Neural crest cell (in vitro differentiated cells): ENCODE measurements around the gene ITGB4. TPM values are rescaled to one million over a fixed set of nuclear protein-coding genes. Genes with fewer than 3 reads are reported as not detected.

ENCODE experiments used
- DNase-seq: peaks from one replicate; pipeline ENCODE4 v3.0.0; 2021; ENCODE audit warnings: low read depth, mixed read lengths, low spot score
- H3K27ac Mint-ChIP-seq: one replicate; pipeline ENCODE4 v1.8.0; 2021; ENCODE audit warnings: mild to moderate bottlenecking, mixed read lengths; ENCODE audit not compliant: unreplicated experiment
- H3K27me3 Mint-ChIP-seq: 2 replicates; pipeline ENCODE4 v1.8.0; 2021; ENCODE audit warnings: low read depth, mild to moderate bottlenecking, mixed read lengths
- H3K36me3 Mint-ChIP-seq: 2 replicates; pipeline ENCODE4 v1.8.0; 2021; ENCODE audit warnings: low read depth, mild to moderate bottlenecking, mixed read lengths
- H3K4me1 Mint-ChIP-seq: 2 replicates; pipeline ENCODE4 v1.8.0; 2021; ENCODE audit warnings: mixed read lengths
- H3K4me3 Mint-ChIP-seq: one replicate; pipeline ENCODE4 v1.8.0; 2021; ENCODE audit warnings: mild to moderate bottlenecking, mixed read lengths
- H3K9me3 Mint-ChIP-seq: 2 replicates; pipeline ENCODE4 v1.8.0; 2021; ENCODE audit warnings: mixed read lengths
- CTCF ChIP-seq: fragments of 200-600 bp; sonication (generic); conservative IDR thresholded peaks from 2 replicates; pipeline ENCODE4 v1.5.0; 2021; ENCODE audit warnings: antibody characterized with exemption, mild to moderate bottlenecking
- total RNA-seq: library from RNA; stranded (reverse); gene quantifications from 2 replicates; pipeline ENCODE4 v1.2.1, GENCODE V29; 2021

The ITGB4 gene
- total RNA-seq, 1 donor from 2014 or later = 1.4 TPM

GRCh38 chr17:75722076-75722475 lies 817 bp downstream of the ITGB4 start:
- H3K36me3 Mint-ChIP-seq = no peaks in the 10 kb centered on the region
- DNase-seq = no peak
- no peak overlapping the region for H3K4me3 Mint-ChIP-seq
- no peaks in the 10 kb centered on the region for H3K4me1 Mint-ChIP-seq
- TF ChIP-seq CTCF = no peak
- H3K9me3 Mint-ChIP-seq = no peaks in the 10 kb centered on the region
- H3K27ac Mint-ChIP-seq = no peak overlapping the region
- H3K27me3 Mint-ChIP-seq = peaks cover 55% of the 10 kb centered on the region

GRCh38 chr17:75722542-75723095 lies 1.4 kb downstream of the ITGB4 start:
- TF ChIP-seq CTCF = no peak
- no peaks in the 10 kb centered on the region for H3K36me3 Mint-ChIP-seq
- H3K4me3 Mint-ChIP-seq = no peak overlapping the region
- DNase-seq = no peak
- H3K27ac Mint-ChIP-seq = no peak overlapping the region
- peaks cover 49% of the 10 kb centered on the region for H3K27me3 Mint-ChIP-seq
- H3K4me1 Mint-ChIP-seq = no peaks in the 10 kb centered on the region
- H3K9me3 Mint-ChIP-seq = no peaks in the 10 kb centered on the region

GRCh38 chr17:75723171-75723930 lies 2.1 kb downstream of the ITGB4 start:
- Mint-ChIP-seq H3K36me3 (no peaks in the 10 kb centered on the region), H3K4me1 (no peaks in the 10 kb centered on the region), H3K27ac (no peak overlapping the region), H3K4me3 (no peak overlapping the region), H3K9me3 (no peaks in the 10 kb centered on the region), H3K27me3 (peaks cover 42% of the 10 kb centered on the region)
- DNase-seq = no peak
- no peak for TF ChIP-seq CTCF

GRCh38 chr17:75724016-75725003 lies 3.1 kb downstream of the ITGB4 start:
- Mint-ChIP-seq H3K27ac (no peak overlapping the region), H3K27me3 (peaks cover 33% of the 10 kb centered on the region), H3K9me3 (no peaks in the 10 kb centered on the region), H3K36me3 (no peaks in the 10 kb centered on the region), H3K4me3 (no peak overlapping the region), H3K4me1 (no peaks in the 10 kb centered on the region)
- no peak for DNase-seq
- no peak for TF ChIP-seq CTCF

- Mint-ChIP-seq H3K27ac (no peak overlapping the region), H3K36me3 (no peaks in the 10 kb centered on the region), H3K4me3 (no peak overlapping the region), H3K27me3 (peaks cover 21% of the 10 kb centered on the region), H3K4me1 (no peaks in the 10 kb centered on the region), H3K9me3 (no peaks in the 10 kb centered on the region)
- DNase-seq = no peak
- TF ChIP-seq CTCF = no peak
Measured at GRCh38 chr17:75725504-75725903, 4.2 kb downstream of the ITGB4 start.
